ENCODE results near the gene SLC8B1. TPM values are rescaled to one million over a fixed set of nuclear protein-coding genes. Genes with fewer than 3 reads are reported as not detected.

SLC8B1 gene
- total RNA-seq, 1 donor from 2014 or later, result 22.4 TPM

DNA sequence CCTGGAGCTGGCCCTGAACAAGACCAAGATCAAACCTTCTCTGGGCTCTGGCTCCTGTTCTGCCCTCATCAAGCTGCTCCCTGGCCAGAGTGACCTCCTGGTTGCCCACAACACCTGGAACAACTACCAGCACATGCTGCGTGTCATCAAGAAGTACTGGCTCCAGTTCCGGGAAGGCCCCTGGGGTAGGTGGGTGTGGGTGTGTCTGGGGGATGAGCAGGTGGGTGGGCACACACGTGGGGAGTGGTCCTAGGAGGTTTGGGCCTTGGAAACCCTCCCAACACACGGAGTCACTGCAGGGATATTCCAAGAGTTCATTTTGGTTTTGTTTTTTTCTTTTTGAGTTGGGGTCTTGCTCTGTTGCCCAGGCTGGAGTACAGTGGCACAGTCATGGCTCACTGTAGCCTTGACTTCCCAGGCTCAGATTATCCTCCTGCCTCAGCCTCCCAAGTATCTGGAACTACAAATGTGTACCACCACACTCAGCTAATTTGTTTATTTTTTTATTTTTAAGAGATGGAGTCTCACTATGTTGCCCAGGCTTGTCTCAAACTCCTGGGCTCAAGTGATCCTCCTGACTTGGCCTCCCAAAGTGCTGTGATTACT, 40.0 kb upstream of the SLC8B1 start:
- H3K27ac Mint-ChIP-seq, result no peak overlapping the region
- DNase-seq (no peak), ATAC-seq (ENCODE audit: low read depth) (no peak)
- TF ChIP-seq, protein P1, sequence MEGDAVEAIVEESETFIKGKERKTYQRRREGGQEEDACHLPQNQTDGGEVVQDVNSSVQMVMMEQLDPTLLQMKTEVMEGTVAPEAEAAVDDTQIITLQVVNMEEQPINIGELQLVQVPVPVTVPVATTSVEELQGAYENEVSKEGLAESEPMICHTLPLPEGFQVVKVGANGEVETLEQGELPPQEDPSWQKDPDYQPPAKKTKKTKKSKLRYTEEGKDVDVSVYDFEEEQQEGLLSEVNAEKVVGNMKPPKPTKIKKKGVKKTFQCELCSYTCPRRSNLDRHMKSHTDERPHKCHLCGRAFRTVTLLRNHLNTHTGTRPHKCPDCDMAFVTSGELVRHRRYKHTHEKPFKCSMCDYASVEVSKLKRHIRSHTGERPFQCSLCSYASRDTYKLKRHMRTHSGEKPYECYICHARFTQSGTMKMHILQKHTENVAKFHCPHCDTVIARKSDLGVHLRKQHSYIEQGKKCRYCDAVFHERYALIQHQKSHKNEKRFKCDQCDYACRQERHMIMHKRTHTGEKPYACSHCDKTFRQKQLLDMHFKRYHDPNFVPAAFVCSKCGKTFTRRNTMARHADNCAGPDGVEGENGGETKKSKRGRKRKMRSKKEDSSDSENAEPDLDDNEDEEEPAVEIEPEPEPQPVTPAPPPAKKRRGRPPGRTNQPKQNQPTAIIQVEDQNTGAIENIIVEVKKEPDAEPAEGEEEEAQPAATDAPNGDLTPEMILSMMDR (IDR thresholded peaks at IDR 0.05), result no peak
- intact Hi-C loops (cut with micrococcal nuclease), result no loop called here
- H3K4me1 Mint-ChIP-seq, result peaks cover 8% of the 10 kb centered on the region
- no peaks in the 10 kb centered on the region for H3K9me3 Mint-ChIP-seq
- H3K27me3 Mint-ChIP-seq, result no peaks in the 10 kb centered on the region
- CTCF ChIA-PET, result no interaction called here
- peaks cover 37% of the 10 kb centered on the region for H3K36me3 Mint-ChIP-seq (ENCODE audit: low read depth)
- POLR2A ChIA-PET, result no interaction called here
- H3K4me3 Mint-ChIP-seq, result no peak overlapping the region

DNA sequence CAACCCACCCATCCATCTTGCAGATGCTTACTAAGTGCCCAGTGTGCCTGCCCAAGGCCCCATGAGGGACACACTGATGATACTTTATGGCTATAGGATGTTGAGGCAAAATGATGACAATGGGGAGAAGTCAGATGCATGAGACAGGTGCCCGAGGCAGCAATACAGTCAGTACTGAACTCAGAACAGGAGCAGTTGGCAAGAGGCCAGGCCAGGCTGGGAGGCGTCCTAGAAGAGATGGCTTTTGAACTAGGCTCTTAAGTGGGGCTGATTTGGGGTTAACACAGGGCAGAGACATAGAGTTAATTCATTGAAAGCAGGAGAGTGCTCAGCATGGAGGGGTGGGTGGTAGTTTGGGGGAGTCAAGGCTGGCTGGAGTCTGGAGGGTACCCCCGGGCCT, 39.1 kb upstream of the SLC8B1 start:
- ATAC-seq (ENCODE audit: low read depth), result no peak
- TF ChIP-seq, protein P1 (IDR thresholded peaks at IDR 0.05), result no peak

DNA sequence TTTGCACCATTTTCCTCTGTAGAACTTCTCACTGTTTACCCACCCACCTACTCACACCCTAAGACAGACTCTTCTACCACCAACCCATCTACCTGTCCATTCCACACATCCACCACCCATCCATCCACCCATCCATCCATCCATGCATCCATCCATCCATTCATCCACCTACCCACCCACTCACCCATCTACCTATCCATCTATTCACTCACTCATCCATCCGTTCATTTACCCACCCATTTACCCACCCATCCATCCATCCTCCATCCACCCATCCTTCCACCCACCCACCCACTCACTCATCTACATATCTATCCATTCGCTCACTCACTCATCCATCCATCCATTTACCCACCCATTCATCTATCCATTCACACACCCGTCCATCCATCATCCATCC, 38.5 kb upstream of the SLC8B1 start:
- no peaks in the 10 kb centered on the region for H3K9me3 Mint-ChIP-seq
- DNase-seq (no peak), ATAC-seq (ENCODE audit: low read depth) (no peak)
- CTCF ChIA-PET, result no interaction called here
- no peak overlapping the region for H3K27ac Mint-ChIP-seq
- peaks cover 8% of the 10 kb centered on the region for H3K4me1 Mint-ChIP-seq
- H3K4me3 Mint-ChIP-seq, result no peak overlapping the region
- H3K27me3 Mint-ChIP-seq, result no peaks in the 10 kb centered on the region
- TF ChIP-seq, protein P1 (IDR thresholded peaks at IDR 0.05), result no peak
- intact Hi-C loops (cut with micrococcal nuclease), result no loop called here
- POLR2A ChIA-PET, result no interaction called here
- H3K36me3 Mint-ChIP-seq (ENCODE audit: low read depth), result peaks cover 39% of the 10 kb centered on the region

More for the DNA sequence above, 39.1 kb upstream of the SLC8B1 start:
- CTCF ChIA-PET, result no interaction called here
- intact Hi-C loops (cut with micrococcal nuclease), result no loop called here
- peaks cover 39% of the 10 kb centered on the region for H3K36me3 Mint-ChIP-seq (ENCODE audit: low read depth)
- H3K4me3 Mint-ChIP-seq, result no peak overlapping the region
- no peak overlapping the region for H3K27ac Mint-ChIP-seq
- H3K27me3 Mint-ChIP-seq, result no peaks in the 10 kb centered on the region
- H3K4me1 Mint-ChIP-seq, result peaks cover 8% of the 10 kb centered on the region
- no peaks in the 10 kb centered on the region for H3K9me3 Mint-ChIP-seq
- POLR2A ChIA-PET, result no interaction called here
- no peak for DNase-seq

DNA sequence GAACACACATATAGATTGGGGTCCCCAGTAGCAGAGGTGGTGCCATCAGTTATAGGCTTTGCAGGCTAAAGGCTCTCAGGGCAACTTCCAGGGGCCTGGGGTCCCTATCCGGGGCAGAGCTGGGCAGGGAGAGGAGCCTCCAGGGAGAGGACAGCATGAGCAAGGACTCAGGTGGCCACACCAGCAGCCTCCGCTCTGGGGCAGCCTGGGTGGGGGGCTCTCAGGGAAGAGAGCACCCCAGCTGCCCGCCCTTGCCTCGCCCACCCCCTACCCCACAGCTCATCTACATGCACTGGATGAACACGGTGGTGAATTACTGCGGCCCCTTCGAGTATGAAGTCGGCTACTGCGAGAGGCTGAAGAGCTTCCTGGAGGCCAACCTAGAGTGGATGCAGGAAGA, 37.5 kb upstream of the SLC8B1 start:
- DNase-seq, result no peak
- no peaks in the 10 kb centered on the region for H3K9me3 Mint-ChIP-seq
- POLR2A ChIA-PET, result no interaction called here
- H3K36me3 Mint-ChIP-seq (ENCODE audit: low read depth), result peaks cover 38% of the 10 kb centered on the region
- no peak for ATAC-seq (ENCODE audit: low read depth)
- H3K27me3 Mint-ChIP-seq, result no peaks in the 10 kb centered on the region
- H3K27ac Mint-ChIP-seq, result no peak overlapping the region
- H3K4me1 Mint-ChIP-seq, result peaks cover 8% of the 10 kb centered on the region
- TF ChIP-seq, protein P1 (IDR thresholded peaks at IDR 0.05), result no peak
- CTCF ChIA-PET, result no interaction called here
- intact Hi-C loops (cut with micrococcal nuclease), result no loop called here
- H3K4me3 Mint-ChIP-seq, result no peak overlapping the region

DNA sequence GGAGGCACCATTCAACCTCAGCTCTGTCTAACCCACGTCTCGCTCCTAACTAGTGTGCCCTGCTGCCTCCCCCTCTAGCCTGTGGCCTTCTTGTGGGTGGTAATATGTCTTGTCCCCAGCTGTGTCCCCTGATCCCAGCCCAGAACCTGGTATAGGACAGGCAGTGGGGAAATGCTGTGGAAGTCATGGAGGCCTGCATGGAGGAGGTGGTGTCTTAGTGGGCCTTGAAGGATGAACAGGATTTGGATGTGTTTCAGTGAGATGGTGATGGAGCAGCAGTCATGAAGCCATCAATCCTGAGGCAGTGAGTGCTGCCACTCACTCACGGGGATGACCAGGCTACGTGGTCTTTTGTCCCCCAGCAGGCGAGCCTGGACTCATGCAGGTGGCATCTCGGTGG, 36.9 kb upstream of the SLC8B1 start:
- no peak overlapping the region for H3K4me3 Mint-ChIP-seq
- H3K9me3 Mint-ChIP-seq, result no peaks in the 10 kb centered on the region
- intact Hi-C loops (cut with micrococcal nuclease), result no loop called here
- ChIA-PET POLR2A (no interaction called here), CTCF (no interaction called here)
- TF ChIP-seq, protein P1 (IDR thresholded peaks at IDR 0.05), result no peak
- no peak for DNase-seq
- ATAC-seq (ENCODE audit: low read depth), result no peak
- H3K27ac Mint-ChIP-seq, result no peak overlapping the region
- H3K36me3 Mint-ChIP-seq (ENCODE audit: low read depth), result peaks cover 34% of the 10 kb centered on the region
- peaks cover 8% of the 10 kb centered on the region for H3K4me1 Mint-ChIP-seq
- H3K27me3 Mint-ChIP-seq, result no peaks in the 10 kb centered on the region

All from activated B cell treated with CpG ODN at 0.5 μM for 24 hours (primary cell).